HG03558 (cell line): ENCODE measurements around the gene ZNF254.
"Not testable (repeated sequence)": the region's sequence is repeated elsewhere in the genome, so short reads cannot be mapped to it uniquely, and the experiment has no call there.

Experiments
- ATAC-seq: cut with Tn5 transposase; IDR thresholded peaks from one replicate; pipeline ENCODE4 v1.9.1; 2021; ENCODE audit warnings: moderate number of reproducible peaks; ENCODE audit not compliant: unreplicated experiment; ENCODE audit errors: extremely low read depth

Gene ZNF254

GRCh38 chr19:24069905-24070657 is 16.9 kb upstream of the ZNF254 start:
- no peak for ATAC-seq

- ATAC-seq: no peak
These were observed 15.9 kb upstream of the ZNF254 start for GRCh38 chr19:24071078-24071477.

- no peak for ATAC-seq
These were observed 14.3 kb upstream of the ZNF254 start for GRCh38 chr19:24072720-24073119.

GRCh38 chr19:24073807-24074206 is 13.2 kb upstream of the ZNF254 start:
- no peak for ATAC-seq

GRCh38 chr19:24074720-24075454 is 12.1 kb upstream of the ZNF254 start:
- no peak for ATAC-seq

GRCh38 chr19:24075530-24075929 is 11.5 kb upstream of the ZNF254 start:
- not testable (repeated sequence) for ATAC-seq

- no peak for ATAC-seq
These were observed 8.3 kb upstream of the ZNF254 start for GRCh38 chr19:24078680-24079079.

- ATAC-seq: no peak
These were observed 5.9 kb upstream of the ZNF254 start for GRCh38 chr19:24081056-24081455.

GRCh38 chr19:24098359-24098758 is 11.4 kb downstream of the ZNF254 start:
- no peak for ATAC-seq

- ATAC-seq: no peak
These were observed 12.8 kb downstream of the ZNF254 start for GRCh38 chr19:24099829-24100228.

- not testable (repeated sequence) for ATAC-seq
These were observed 13.6 kb downstream of the ZNF254 start for GRCh38 chr19:24100597-24100996.

- ATAC-seq: no peak
These were observed 14.6 kb downstream of the ZNF254 start for GRCh38 chr19:24101459-24102115.

GRCh38 chr19:24127601-24128000 is 40.6 kb downstream of the ZNF254 start:
- ATAC-seq: no peak

- no peak for ATAC-seq
These were observed 53.1 kb downstream of the ZNF254 start for GRCh38 chr19:24140099-24140498.

- ATAC-seq: no peak
These were observed 53.6 kb downstream of the ZNF254 start for GRCh38 chr19:24140591-24140990.

GRCh38 chr19:24141612-24142011 is 54.6 kb downstream of the ZNF254 start:
- no peak for ATAC-seq

GRCh38 chr19:24142771-24143170 is 55.8 kb downstream of the ZNF254 start:
- no peak for ATAC-seq

GRCh38 chr19:24159707-24160106 is 72.7 kb downstream of the ZNF254 start:
- no peak for ATAC-seq

- ATAC-seq: no peak
These were observed 79.1 kb downstream of the ZNF254 start for GRCh38 chr19:24166055-24166454.

GRCh38 chr19:24173882-24174281 is 86.9 kb downstream of the ZNF254 start:
- ATAC-seq: no peak

- ATAC-seq: no peak
These were observed 90.7 kb downstream of the ZNF254 start for GRCh38 chr19:24177686-24178085.
